Neural cell (in vitro differentiated cells): ENCODE measurements around the gene PAQR5. TPM values are rescaled to one million over a fixed set of nuclear protein-coding genes. Genes with fewer than 3 reads are reported as not detected.

Experiments used
- H2AFZ ChIP-seq: fragments of 200-600, 300-800 bp; sonication (generic), shearing (Covaris generic); 2 replicates; pipeline ENCODE4 v1.6.0; 2014; ENCODE audit warnings: low read depth, mild to moderate bottlenecking, antibody characterized with exemption, low read length, moderate library complexity
- H3F3A ChIP-seq: fragments of 200-600 bp; shearing (Covaris generic); 2 replicates; pipeline ENCODE4 v1.6.1; 2016; ENCODE audit warnings: mild to moderate bottlenecking, moderate library complexity, mixed read lengths, antibody characterized with exemption, low read length; ENCODE audit not compliant: insufficient read depth, poor library complexity, severe bottlenecking
- H3K27ac ChIP-seq: fragments of 200-600, 300-800 bp; sonication (generic), shearing (Covaris generic); 2 replicates; pipeline ENCODE4 v1.5.1; 2014; ENCODE audit warnings: mild to moderate bottlenecking, low read length, moderate library complexity
- H3K27me3 ChIP-seq: fragments of 300-800, 200-600 bp; sonication (generic), shearing (Covaris generic); 2 replicates; pipeline ENCODE4 v1.6.0; 2014; ENCODE audit warnings: mild to moderate bottlenecking, low read depth, low read length, moderate library complexity; ENCODE audit not compliant: insufficient read depth
- H3K36me3 ChIP-seq: fragments of 300-800, 200-600 bp; sonication (generic), shearing (Covaris generic); 2 replicates; pipeline ENCODE4 v1.5.1; 2014; ENCODE audit warnings: mild to moderate bottlenecking, antibody characterized with exemption, low read length, moderate library complexity; ENCODE audit not compliant: insufficient read depth
- H3K4me2 ChIP-seq: fragments of 300-800, 200-600 bp; sonication (generic), shearing (Covaris generic); 2 replicates; pipeline ENCODE4 v1.6.0; 2014; ENCODE audit warnings: mild to moderate bottlenecking, low read length
- H3K4me3 ChIP-seq: fragments of 300-800, 200-600 bp; sonication (generic), shearing (Covaris generic); 2 replicates; pipeline ENCODE4 v1.5.1; 2014; ENCODE audit warnings: mild to moderate bottlenecking, low read length, moderate library complexity
- H3K79me2 ChIP-seq: fragments of 200-600 bp; shearing (Covaris generic); replicated peaks from 2 replicates; pipeline ENCODE4 v1.6.0; 2014; ENCODE audit warnings: mild to moderate bottlenecking, low read length, moderate library complexity; ENCODE audit not compliant: insufficient read depth
- H3K9ac ChIP-seq: fragments of 300-800, 200-600 bp; sonication (generic), shearing (Covaris generic); 2 replicates; pipeline ENCODE4 v1.6.1; 2016; ENCODE audit warnings: mild to moderate bottlenecking, low read length, mixed read lengths
- H3K9me2 ChIP-seq: fragments of 200-600 bp; shearing (Covaris generic); 2 replicates; pipeline ENCODE4 v1.6.1; 2016; ENCODE audit warnings: mild to moderate bottlenecking, low read length, mixed read lengths; ENCODE audit not compliant: insufficient read depth
- H3K9me3 ChIP-seq: fragments of 200-600, 300-800 bp; sonication (generic), shearing (Covaris generic); 2 replicates; pipeline ENCODE4 v1.6.1; 2016; ENCODE audit warnings: mild to moderate bottlenecking, mixed run types, low read length, moderate library complexity, mixed read lengths
- H4K20me1 ChIP-seq: fragments of 200-600 bp; shearing (Covaris generic); 2 replicates; pipeline ENCODE4 v1.6.1; 2016; ENCODE audit warnings: mild to moderate bottlenecking, mixed run types; ENCODE audit not compliant: insufficient read depth
- EP300 ChIP-seq: fragments of 450-650 bp; conservative IDR thresholded peaks from 2 replicates; pipeline ENCODE4 v1.6.1; 2014; ENCODE audit warnings: antibody characterized with exemption, mild to moderate bottlenecking, moderate library complexity; ENCODE audit not compliant: poor library complexity, severe bottlenecking
- EZH2 ChIP-seq: fragments of 200-600, 300-800 bp; shearing (Covaris generic), sonication (generic); IDR thresholded peaks from 2 replicates; pipeline ENCODE4 v1.6.1; 2014; ENCODE audit warnings: antibody characterized with exemption, low read length, borderline replicate concordance, mild to moderate bottlenecking; ENCODE audit not compliant: insufficient read depth, poor library complexity, severe bottlenecking
- MXI1 ChIP-seq: fragments of 450-650 bp; conservative IDR thresholded peaks from 2 replicates; pipeline ENCODE4 v1.6.1; 2014; ENCODE audit warnings: antibody characterized with exemption, mild to moderate bottlenecking; ENCODE audit not compliant: poor library complexity, severe bottlenecking
- POLR2AphosphoS5 ChIP-seq: IDR thresholded peaks from 2 replicates; pipeline ENCODE4 v1.6.1; 2012
- RAD21 ChIP-seq: fragments of 450-650 bp; conservative IDR thresholded peaks from 2 replicates; pipeline ENCODE4 v1.6.1; 2014; ENCODE audit warnings: antibody characterized with exemption, mild to moderate bottlenecking, moderate library complexity
- SMC3 ChIP-seq: fragments of 450-650 bp; conservative IDR thresholded peaks from 2 replicates; pipeline ENCODE4 v1.6.1; 2014; ENCODE audit warnings: antibody characterized with exemption, mild to moderate bottlenecking, moderate library complexity; ENCODE audit not compliant: poor library complexity
- TAF1 ChIP-seq: IDR thresholded peaks from 2 replicates; pipeline ENCODE4 v1.6.1; 2012; ENCODE audit warnings: low read depth
- polyA plus RNA-seq: library from polyadenylated mRNA; depleted of rRNA; stranded (reverse); fragments of >200 nt; gene quantifications from 2 replicates; pipeline ENCODE4 v1.2.3, GENCODE V29; 2014
- TF ChIP-seq, protein P1 (sequence below): fragments of 450-650 bp; IDR thresholded peaks from 2 replicates; pipeline ENCODE4 v1.5.1; 2014; ENCODE audit warnings: antibody characterized with exemption, mild to moderate bottlenecking, moderate library complexity; ENCODE audit not compliant: poor library complexity, severe bottlenecking
- TF ChIP-seq, protein P2 (sequence below): IDR thresholded peaks from 2 replicates; pipeline ENCODE4 v1.6.1; 2012; ENCODE audit warnings: borderline replicate concordance

The PAQR5 gene
- polyA plus RNA-seq, 1 donor from 2014 or later, result not detected

DNA sequence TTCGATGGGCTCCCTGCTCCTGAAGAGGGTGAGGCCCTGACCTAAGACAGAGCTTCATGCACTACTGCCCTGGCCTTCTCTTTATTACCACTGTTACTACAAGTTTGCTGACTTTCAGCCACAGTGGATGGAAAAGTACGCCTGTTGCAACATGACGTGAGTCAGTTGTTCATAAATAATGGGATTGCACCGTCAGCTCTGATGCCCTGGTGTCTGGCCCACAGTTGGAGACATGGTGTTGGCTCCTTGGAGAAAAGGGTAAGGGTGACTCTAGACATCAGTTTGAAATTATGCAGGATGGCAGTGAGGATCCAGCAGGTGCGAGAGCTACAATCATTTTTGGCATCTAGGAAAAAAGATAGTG lies 5.5 kb downstream of the PAQR5 start:
- Histone ChIP-seq H3K27me3 (peaks cover 20% of the 10 kb centered on the region), H3K9me2 (no peaks in the 10 kb centered on the region), H3K27ac (no peak overlapping the region), H2AFZ (no peak overlapping the region), H3F3A (no peaks in the 10 kb centered on the region), H3K9me3 (no peaks in the 10 kb centered on the region), H3K9ac (no peak overlapping the region), H3K4me2 (no peak overlapping the region), H3K79me2 (no peaks in the 10 kb centered on the region), H3K4me3 (no peak overlapping the region), H3K36me3 (no peaks in the 10 kb centered on the region), H4K20me1 (no peaks in the 10 kb centered on the region)
- no peak for TF ChIP-seq MXI1
- no peak for TF ChIP-seq RAD21
- TF ChIP-seq, protein P1, sequence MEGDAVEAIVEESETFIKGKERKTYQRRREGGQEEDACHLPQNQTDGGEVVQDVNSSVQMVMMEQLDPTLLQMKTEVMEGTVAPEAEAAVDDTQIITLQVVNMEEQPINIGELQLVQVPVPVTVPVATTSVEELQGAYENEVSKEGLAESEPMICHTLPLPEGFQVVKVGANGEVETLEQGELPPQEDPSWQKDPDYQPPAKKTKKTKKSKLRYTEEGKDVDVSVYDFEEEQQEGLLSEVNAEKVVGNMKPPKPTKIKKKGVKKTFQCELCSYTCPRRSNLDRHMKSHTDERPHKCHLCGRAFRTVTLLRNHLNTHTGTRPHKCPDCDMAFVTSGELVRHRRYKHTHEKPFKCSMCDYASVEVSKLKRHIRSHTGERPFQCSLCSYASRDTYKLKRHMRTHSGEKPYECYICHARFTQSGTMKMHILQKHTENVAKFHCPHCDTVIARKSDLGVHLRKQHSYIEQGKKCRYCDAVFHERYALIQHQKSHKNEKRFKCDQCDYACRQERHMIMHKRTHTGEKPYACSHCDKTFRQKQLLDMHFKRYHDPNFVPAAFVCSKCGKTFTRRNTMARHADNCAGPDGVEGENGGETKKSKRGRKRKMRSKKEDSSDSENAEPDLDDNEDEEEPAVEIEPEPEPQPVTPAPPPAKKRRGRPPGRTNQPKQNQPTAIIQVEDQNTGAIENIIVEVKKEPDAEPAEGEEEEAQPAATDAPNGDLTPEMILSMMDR, result no peak
- TF ChIP-seq TAF1, result no peak
- no peak for TF ChIP-seq EP300
- TF ChIP-seq, protein P2, sequence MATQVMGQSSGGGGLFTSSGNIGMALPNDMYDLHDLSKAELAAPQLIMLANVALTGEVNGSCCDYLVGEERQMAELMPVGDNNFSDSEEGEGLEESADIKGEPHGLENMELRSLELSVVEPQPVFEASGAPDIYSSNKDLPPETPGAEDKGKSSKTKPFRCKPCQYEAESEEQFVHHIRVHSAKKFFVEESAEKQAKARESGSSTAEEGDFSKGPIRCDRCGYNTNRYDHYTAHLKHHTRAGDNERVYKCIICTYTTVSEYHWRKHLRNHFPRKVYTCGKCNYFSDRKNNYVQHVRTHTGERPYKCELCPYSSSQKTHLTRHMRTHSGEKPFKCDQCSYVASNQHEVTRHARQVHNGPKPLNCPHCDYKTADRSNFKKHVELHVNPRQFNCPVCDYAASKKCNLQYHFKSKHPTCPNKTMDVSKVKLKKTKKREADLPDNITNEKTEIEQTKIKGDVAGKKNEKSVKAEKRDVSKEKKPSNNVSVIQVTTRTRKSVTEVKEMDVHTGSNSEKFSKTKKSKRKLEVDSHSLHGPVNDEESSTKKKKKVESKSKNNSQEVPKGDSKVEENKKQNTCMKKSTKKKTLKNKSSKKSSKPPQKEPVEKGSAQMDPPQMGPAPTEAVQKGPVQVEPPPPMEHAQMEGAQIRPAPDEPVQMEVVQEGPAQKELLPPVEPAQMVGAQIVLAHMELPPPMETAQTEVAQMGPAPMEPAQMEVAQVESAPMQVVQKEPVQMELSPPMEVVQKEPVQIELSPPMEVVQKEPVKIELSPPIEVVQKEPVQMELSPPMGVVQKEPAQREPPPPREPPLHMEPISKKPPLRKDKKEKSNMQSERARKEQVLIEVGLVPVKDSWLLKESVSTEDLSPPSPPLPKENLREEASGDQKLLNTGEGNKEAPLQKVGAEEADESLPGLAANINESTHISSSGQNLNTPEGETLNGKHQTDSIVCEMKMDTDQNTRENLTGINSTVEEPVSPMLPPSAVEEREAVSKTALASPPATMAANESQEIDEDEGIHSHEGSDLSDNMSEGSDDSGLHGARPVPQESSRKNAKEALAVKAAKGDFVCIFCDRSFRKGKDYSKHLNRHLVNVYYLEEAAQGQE, result no peak
- no peak for TF ChIP-seq EZH2
- TF ChIP-seq SMC3, result no peak
- TF ChIP-seq POLR2AphosphoS5, result no peak

DNA sequence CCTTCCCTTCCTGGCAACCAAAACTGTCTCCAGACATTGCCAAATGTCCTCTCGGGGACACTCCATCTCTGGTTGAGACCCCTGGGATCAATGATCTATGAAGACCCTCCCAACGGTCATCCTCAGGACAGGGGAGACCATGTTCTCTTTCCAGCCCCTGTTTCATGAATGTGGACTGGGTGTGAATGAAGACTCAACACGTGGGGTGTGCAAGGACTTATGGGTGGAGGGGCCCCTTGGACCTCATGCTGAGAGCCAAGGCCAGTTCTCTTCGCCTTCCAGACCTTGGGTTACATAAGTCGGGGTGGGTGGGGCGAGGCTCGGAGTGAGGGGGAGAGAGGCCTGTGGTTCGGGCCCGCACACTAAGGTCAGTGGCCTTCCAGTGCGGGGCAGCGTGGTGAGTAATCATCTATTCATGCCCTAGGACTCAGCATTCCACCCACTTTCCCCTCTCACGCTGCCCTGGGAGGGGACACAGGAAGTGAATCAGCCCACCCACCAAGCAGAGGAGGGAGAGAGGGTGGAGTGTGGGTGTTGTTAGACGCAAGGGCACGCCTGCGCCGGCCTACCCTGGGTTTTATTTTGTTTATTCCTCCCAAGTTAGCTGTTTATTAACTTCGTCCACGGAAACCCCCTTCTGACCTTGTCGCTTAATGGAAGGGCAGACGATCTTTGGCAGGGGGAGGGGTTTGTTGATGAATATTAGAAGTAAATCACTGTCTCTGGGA lies 6.7 kb downstream of the PAQR5 start:
- Histone ChIP-seq H3K27me3 (peaks cover 8% of the 10 kb centered on the region), H3K36me3 (no peaks in the 10 kb centered on the region), H4K20me1 (no peaks in the 10 kb centered on the region), H3F3A (no peaks in the 10 kb centered on the region), H3K4me3 (no peak overlapping the region), H3K9me2 (no peaks in the 10 kb centered on the region), H3K4me2 (no peak overlapping the region), H3K79me2 (no peaks in the 10 kb centered on the region), H2AFZ (no peak overlapping the region), H3K27ac (no peak overlapping the region), H3K9ac (no peak overlapping the region), H3K9me3 (no peaks in the 10 kb centered on the region)
- TF ChIP-seq, protein P2, result no peak
- TF ChIP-seq, protein P1, result no peak
- no peak for TF ChIP-seq EP300
- no peak for TF ChIP-seq MXI1
- TF ChIP-seq POLR2AphosphoS5, result no peak
- TF ChIP-seq RAD21, result no peak
- TF ChIP-seq EZH2, result no peak
- no peak for TF ChIP-seq TAF1
- TF ChIP-seq SMC3, result no peak
